OCI-LY3 (cell line): ENCODE data around the gene FAM114A2.
"Not testable (repeated sequence)": the region's sequence is repeated elsewhere in the genome, so short reads cannot be mapped to it uniquely, and the experiment has no call there.

Source experiments
- H2AFZ ChIP-seq: fragments of 200-600, 300-600 bp; shearing (Covaris generic); 2 replicates; pipeline ENCODE4 v1.6.0; 2014; ENCODE audit warnings: antibody characterized with exemption, low read depth, low read length
- H3K27ac ChIP-seq: fragments of 200-600, 300-600 bp; sonication (generic); 2 replicates; pipeline ENCODE4 v1.5.1; 2014; ENCODE audit warnings: mild to moderate bottlenecking, low read length, moderate library complexity, mixed read lengths
- H3K27me3 ChIP-seq: fragments of 200-600, 300-600 bp; sonication (generic); 2 replicates; pipeline ENCODE4 v1.6.1; 2014; ENCODE audit warnings: low read depth, low read length, mixed read lengths
- H3K36me3 ChIP-seq: fragments of 200-600, 300-600 bp; sonication (generic); replicated peaks from 2 replicates; pipeline ENCODE3; 2014; ENCODE audit warnings: low read depth, low read length, mixed read lengths
- H3K4me1 ChIP-seq: fragments of 300-600, 200-600 bp; sonication (generic); 2 replicates; pipeline ENCODE4 v1.6.1; 2014; ENCODE audit warnings: low read length, mixed read lengths
- H3K4me2 ChIP-seq: fragments of 200-600, 300-600 bp; sonication (generic); 2 replicates; pipeline ENCODE4 v1.6.1; 2014; ENCODE audit warnings: low read length, mixed read lengths
- H3K4me3 ChIP-seq: fragments of 300-600, 200-600 bp; sonication (generic); 2 replicates; pipeline ENCODE4 v1.5.1; 2014; ENCODE audit warnings: antibody characterized with exemption, mild to moderate bottlenecking, low read length, moderate library complexity
- H3K79me2 ChIP-seq: fragments of 300-600, 200-600 bp; shearing (Covaris generic); 2 replicates; pipeline ENCODE4 v1.6.1; 2014; ENCODE audit warnings: mild to moderate bottlenecking, low read length, mixed read lengths
- H3K9ac ChIP-seq: fragments of 300-600, 200-600 bp; shearing (Covaris generic); 2 replicates; pipeline ENCODE4 v1.6.0; 2014; ENCODE audit warnings: mild to moderate bottlenecking, low read length, moderate library complexity
- H3K9me3 ChIP-seq: fragments of 200-600, 300-600 bp; shearing (Covaris generic); 2 replicates; pipeline ENCODE4 v1.6.1; 2014; ENCODE audit warnings: low read length, mixed read lengths; ENCODE audit not compliant: insufficient read depth
- H4K20me1 ChIP-seq: fragments of 200-600, 300-600 bp; sonication (generic); 2 replicates; pipeline ENCODE4 v1.6.1; 2016; ENCODE audit warnings: low read length, mixed read lengths; ENCODE audit not compliant: insufficient read depth
- CTCF ChIP-seq: fragments of 200-600, 300-600 bp; sonication (generic); IDR thresholded peaks from 2 replicates; pipeline ENCODE4 v1.5.1; 2014; ENCODE audit warnings: antibody characterized with exemption, low read length, low read depth
- EZH2phosphoT487 ChIP-seq: fragments of 200-600 bp; shearing (Covaris generic); IDR thresholded peaks from 2 replicates; pipeline ENCODE4 v1.6.1; 2018; ENCODE audit warnings: antibody characterized with exemption, mixed run types, low read depth

FAM114A2 gene

GRCh38 chr5:154034944-154035343 is 3.8 kb downstream of the FAM114A2 start:
- H3K27me3 ChIP-seq = no peaks in the 10 kb centered on the region
- no peak overlapping the region for H3K9ac ChIP-seq
- no peak overlapping the region for H2AFZ ChIP-seq
- no peaks in the 10 kb centered on the region for H3K36me3 ChIP-seq
- no peaks in the 10 kb centered on the region for H3K9me3 ChIP-seq
- H3K4me1 ChIP-seq = peaks cover 8% of the 10 kb centered on the region; the same call in 1 of the 2 replicates
- H3K4me2 ChIP-seq = no peak overlapping the region
- H3K27ac ChIP-seq = no peak overlapping the region
- H3K4me3 ChIP-seq = no peak overlapping the region
- no peak for TF ChIP-seq CTCF
- no peak for TF ChIP-seq EZH2phosphoT487
- H4K20me1 ChIP-seq = no peaks in the 10 kb centered on the region
- H3K79me2 ChIP-seq = peaks cover 14% of the 10 kb centered on the region

DNA sequence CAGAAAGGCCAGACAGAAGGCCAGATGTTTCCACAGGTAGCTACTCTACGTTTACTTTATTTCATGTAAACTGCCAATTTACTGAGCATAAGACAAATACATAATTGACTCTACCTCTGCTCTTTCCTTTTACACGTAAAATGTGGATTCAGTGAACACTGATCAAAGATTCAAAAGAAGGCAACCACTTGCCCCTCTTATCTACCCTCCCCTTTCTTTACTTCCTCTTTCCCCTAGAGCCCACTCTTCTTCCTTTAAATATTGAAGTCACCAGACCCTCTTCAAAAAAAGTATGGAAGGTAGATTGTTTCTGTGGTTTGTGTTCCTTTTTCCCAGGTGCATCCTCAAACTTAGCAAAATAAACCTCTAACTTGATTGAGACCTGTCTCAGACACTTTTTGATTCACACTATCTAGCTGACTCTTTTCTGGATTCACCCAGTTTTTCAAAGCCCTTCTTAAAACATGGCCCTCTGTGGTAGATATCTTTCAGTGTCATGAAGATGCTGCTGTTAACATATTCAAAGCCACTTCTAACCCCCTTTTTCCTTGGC is 6.7 kb downstream of the FAM114A2 start:
- no peak overlapping the region for H3K4me3 ChIP-seq
- H3K27me3 ChIP-seq = no peaks in the 10 kb centered on the region
- H3K79me2 ChIP-seq = no peaks in the 10 kb centered on the region
- H3K36me3 ChIP-seq = no peaks in the 10 kb centered on the region
- no peak overlapping the region for H3K27ac ChIP-seq
- H4K20me1 ChIP-seq = no peaks in the 10 kb centered on the region
- H3K9me3 ChIP-seq = no peaks in the 10 kb centered on the region
- no peak overlapping the region for H3K4me2 ChIP-seq
- TF ChIP-seq EZH2phosphoT487 = no peak
- no peak for TF ChIP-seq CTCF
- no peaks in the 10 kb centered on the region for H3K4me1 ChIP-seq
- no peak overlapping the region for H3K9ac ChIP-seq
- no peak overlapping the region for H2AFZ ChIP-seq

GRCh38 chr5:154025951-154026350 is 12.8 kb downstream of the FAM114A2 start:
- H3K4me1 ChIP-seq = no peaks in the 10 kb centered on the region
- H3K9ac ChIP-seq = no peak overlapping the region
- no peak overlapping the region for H3K4me2 ChIP-seq
- TF ChIP-seq EZH2phosphoT487 (no peak), CTCF (no peak)
- no peaks in the 10 kb centered on the region for H3K27me3 ChIP-seq
- no peaks in the 10 kb centered on the region for H3K36me3 ChIP-seq
- H3K79me2 ChIP-seq = no peaks in the 10 kb centered on the region
- H4K20me1 ChIP-seq = no peaks in the 10 kb centered on the region
- H3K27ac ChIP-seq = no peak overlapping the region
- H2AFZ ChIP-seq = no peak overlapping the region
- H3K4me3 ChIP-seq = no peak overlapping the region
- H3K9me3 ChIP-seq = no peaks in the 10 kb centered on the region

DNA sequence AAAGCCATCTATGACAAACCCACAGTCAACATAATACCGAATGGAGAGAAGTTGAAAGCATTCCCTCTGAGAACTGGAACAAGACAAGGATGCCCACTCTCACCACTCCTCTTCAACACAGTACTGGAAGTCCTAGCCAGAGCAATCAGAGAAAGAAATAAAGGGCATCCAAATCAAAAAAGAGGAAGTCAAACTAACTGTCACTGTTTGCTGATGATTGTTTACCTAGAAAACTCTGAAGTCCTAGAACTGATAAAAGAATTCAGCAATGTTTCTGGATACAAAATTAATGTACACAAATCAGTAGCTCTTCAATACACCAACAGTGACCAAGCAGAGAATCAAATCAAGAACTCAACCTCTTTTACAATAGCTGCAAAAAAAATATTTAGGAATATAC is 19.8 kb downstream of the FAM114A2 start:
- H3K4me1 ChIP-seq, H3K4me2 ChIP-seq, H3K9ac ChIP-seq, H4K20me1 ChIP-seq, H3K27me3 ChIP-seq, H3K9me3 ChIP-seq, H3K36me3 ChIP-seq, H3K4me3 ChIP-seq, H3K27ac ChIP-seq, H3K79me2 ChIP-seq, H2AFZ ChIP-seq: not testable (repeated sequence)
